ENCODE results near the gene ARL9. TPM values are rescaled to one million over a fixed set of nuclear protein-coding genes. Genes with fewer than 3 reads are reported as not detected.

Gene ARL9
- total RNA-seq, 1 experiment from 2014 or later = 0.26 TPM

Other genes with a start within 250 kb of the ARL9 start
- gene AASDH, start 118.3 kb upstream of the ARL9 start, total RNA-seq (2014; rRNA removed; shearing (Covaris generic); ENCODE audit: low replicate concordance) = 4.8 TPM in 2 replicates
- 26.5 and 27.7 TPM in 2 replicates for gene PPAT, start 70.2 kb upstream of the ARL9 start, total RNA-seq (2014; rRNA removed; shearing (Covaris generic); ENCODE audit: low replicate concordance)
- 125 and 176 TPM in 2 replicates for gene PAICS, start 69.5 kb upstream of the ARL9 start, total RNA-seq (2014; rRNA removed; shearing (Covaris generic); ENCODE audit: low replicate concordance)
- 13.1 and 36.1 TPM in 2 replicates for gene SRP72, start 38.2 kb upstream of the ARL9 start, total RNA-seq (2014; rRNA removed; shearing (Covaris generic); ENCODE audit: low replicate concordance)
- gene HOPX, start 175.5 kb downstream of the ARL9 start, total RNA-seq (2014; rRNA removed; shearing (Covaris generic); ENCODE audit: low replicate concordance) = 0.79 TPM in 1 of 2 replicates, not detected in the other

All from MG63 (cell line).